NB4 (cell line): ENCODE results near the gene OR13C2.

ENCODE experiments used
- CTCF ChIP-seq: IDR thresholded peaks from one replicate; pipeline ENCODE4 v1.5.1; 2012; ENCODE audit warnings: low read depth, low read length
- MAX ChIP-seq: IDR thresholded peaks from 2 replicates; pipeline ENCODE4 v1.6.1; 2011; ENCODE audit warnings: low read depth, low read length
- POLR2A ChIP-seq: IDR thresholded peaks from 2 replicates; pipeline ENCODE4 v1.6.1; 2011; ENCODE audit warnings: mild to moderate bottlenecking; ENCODE audit not compliant: insufficient read length; ENCODE audit errors: extremely low read depth

GRCh38 chr9:104568868-104569267 lies 36.6 kb downstream of the OR13C2 start, which contains the start of gene OR13C8:
- TF ChIP-seq POLR2A: no peak
- TF ChIP-seq CTCF: no peak
- no peak for TF ChIP-seq MAX
